Measurements from ENCODE around the gene FCHSD1.

Gene FCHSD1

GRCh38 chr5:141677415-141677814, 26.2 kb upstream of the FCHSD1 start:
- no peak for DNase-seq
- intact Hi-C loops (cut with DNase I): no loop called here

GRCh38 chr5:141675672-141676071, 24.5 kb upstream of the FCHSD1 start:
- no peak for DNase-seq
- intact Hi-C loops (cut with DNase I): no loop called here

- no peak for DNase-seq
- intact Hi-C loops (cut with DNase I): no loop called here
These were observed 23.5 kb upstream of the FCHSD1 start for GRCh38 chr5:141674747-141675146.

GRCh38 chr5:141672841-141673813, 21.9 kb upstream of the FCHSD1 start:
- DNase-seq: peak in 40 of 42 donors; percentile 23 to 83 (median 57)
- intact Hi-C loops (cut with DNase I): no loop called here

- DNase-seq: no peak
- intact Hi-C loops (cut with DNase I): no loop called here
These were observed 21.0 kb upstream of the FCHSD1 start for GRCh38 chr5:141672071-141672840.

- peak in 7 of 42 donors; percentile 13 to 52 (median 44) for DNase-seq
- intact Hi-C loops (cut with DNase I): no loop called here
These were observed 18.3 kb upstream of the FCHSD1 start for GRCh38 chr5:141669520-141669919.

- DNase-seq: peak in 35 of 42 donors; percentile 33 to 88 (median 59)
- intact Hi-C loops (cut with DNase I): no loop called here
These were observed 17.5 kb upstream of the FCHSD1 start for GRCh38 chr5:141668601-141669265.

- intact Hi-C loops (cut with DNase I): no loop called here
- no peak for DNase-seq
These were observed 15.1 kb upstream of the FCHSD1 start for GRCh38 chr5:141665995-141666940.

GRCh38 chr5:141664733-141665461, 13.7 kb upstream of the FCHSD1 start:
- peak; percentile 42 to 90 (median 79) for DNase-seq
- intact Hi-C loops (cut with DNase I): no loop called here

- intact Hi-C loops (cut with DNase I): no loop called here
- DNase-seq: no peak
These were observed 12.3 kb upstream of the FCHSD1 start for GRCh38 chr5:141663506-141663905.

- intact Hi-C loops (cut with DNase I): no loop called here
These were observed 10.8 kb upstream of the FCHSD1 start for GRCh38 chr5:141662028-141662427.

GRCh38 chr5:141657937-141658545, 6.8 kb upstream of the FCHSD1 start:
- intact Hi-C loops (cut with DNase I): no loop called here
- no peak for DNase-seq

More at GRCh38 chr5:141662028-141662427, 10.8 kb upstream of the FCHSD1 start:
- DNase-seq: no peak

- intact Hi-C loops (cut with DNase I): no loop called here
- DNase-seq: no peak
These were observed 6.2 kb upstream of the FCHSD1 start for GRCh38 chr5:141657404-141657803.

- intact Hi-C loops (cut with DNase I): no loop called here
- DNase-seq: no peak
These were observed 5.2 kb upstream of the FCHSD1 start for GRCh38 chr5:141656396-141656795.

GRCh38 chr5:141655020-141655419, 3.8 kb upstream of the FCHSD1 start:
- no peak for DNase-seq
- intact Hi-C loops (cut with DNase I): no loop called here

- no peak for DNase-seq
- intact Hi-C loops (cut with DNase I): no loop called here
These were observed 3.1 kb upstream of the FCHSD1 start for GRCh38 chr5:141654298-141654697.

GRCh38 chr5:141651728-141652105, 499 bp upstream of the FCHSD1 start:
- DNase-seq: no peak
- intact Hi-C loops (cut with DNase I): no loop called here

Measured in head of caudate nucleus (tissue), 42 donors.